CD4-positive, alpha-beta T cell treated with Interleukin-15 for 4 hours (primary cell): Measurements from ENCODE around the gene ASRGL1.
A peak's percentile ranks its signal among the peaks of the same experiment; 100 is the strongest.

Source experiments
- DNase-seq: peaks from one replicate; pipeline ENCODE4 v3.0.0-alpha.2; 2020; ENCODE audit warnings: low spot score

ASRGL1 gene

GRCh38 chr11:62393061-62393611 is 55.9 kb downstream of the ASRGL1 start:
- DNase-seq = peak; percentile 48

GRCh38 chr11:62393735-62394134 is 56.5 kb downstream of the ASRGL1 start:
- DNase-seq = no peak

- DNase-seq = peak; percentile 75
These were observed 57.7 kb downstream of the ASRGL1 start for GRCh38 chr11:62394825-62395538.

GRCh38 chr11:62395885-62396551 is 58.8 kb downstream of the ASRGL1 start:
- no peak for DNase-seq

- DNase-seq = no peak
These were observed 61.1 kb downstream of the ASRGL1 start for GRCh38 chr11:62398011-62398994.

GRCh38 chr11:62399172-62399877 is 62.1 kb downstream of the ASRGL1 start:
- DNase-seq = no peak

GRCh38 chr11:62399878-62400266 is 62.6 kb downstream of the ASRGL1 start:
- no peak for DNase-seq

- no peak for DNase-seq
These were observed 63.0 kb downstream of the ASRGL1 start for GRCh38 chr11:62400281-62400680.

GRCh38 chr11:62400760-62401159 is 63.5 kb downstream of the ASRGL1 start:
- no peak for DNase-seq

- DNase-seq = no peak
These were observed 64.1 kb downstream of the ASRGL1 start for GRCh38 chr11:62401356-62401755.

- no peak for DNase-seq
These were observed 64.6 kb downstream of the ASRGL1 start for GRCh38 chr11:62401811-62402210.

GRCh38 chr11:62402226-62402959 is 65.1 kb downstream of the ASRGL1 start:
- DNase-seq = peak; percentile 50

- no peak for DNase-seq
These were observed 65.9 kb downstream of the ASRGL1 start for GRCh38 chr11:62402960-62403730.

- no peak for DNase-seq
These were observed 67.2 kb downstream of the ASRGL1 start for GRCh38 chr11:62404435-62404834.

- no peak for DNase-seq
These were observed 67.7 kb downstream of the ASRGL1 start for GRCh38 chr11:62404901-62405300.

GRCh38 chr11:62406034-62406433 is 68.8 kb downstream of the ASRGL1 start:
- DNase-seq = no peak

- DNase-seq = no peak
These were observed 72.6 kb downstream of the ASRGL1 start for GRCh38 chr11:62409831-62410230.

- no peak for DNase-seq
These were observed 73.7 kb downstream of the ASRGL1 start for GRCh38 chr11:62410972-62411371.

- no peak for DNase-seq
These were observed 74.3 kb downstream of the ASRGL1 start for GRCh38 chr11:62411524-62411923.

- DNase-seq = no peak
These were observed 75.9 kb downstream of the ASRGL1 start for GRCh38 chr11:62413060-62413696.
